Prostate gland (tissue), 2 donors: ENCODE results near the gene RIT2. TPM values are rescaled to one million over a fixed set of nuclear protein-coding genes. Genes with fewer than 3 reads are reported as not detected.

Experiments
- DNase-seq: peaks from one replicate; pipeline ENCODE4 v3.0.0-alpha.2; 2019; ENCODE audit warnings: low spot score
- H3K27ac ChIP-seq, 2 donors: fragments of 200-600 bp; sonication (generic); 2 replicates each; pipeline ENCODE4 v1.5.1; 2017 to 2019
- H3K27me3 ChIP-seq: fragments of 200-600 bp; sonication (generic); replicated peaks from 2 replicates; pipeline ENCODE4 v1.5.1; 2019; ENCODE audit not compliant: insufficient read depth
- H3K36me3 ChIP-seq, 2 donors: fragments of 200-600 bp; sonication (generic); 1 replicate in 1 of 2; 2 replicates in 1 of 2; pipeline versions ENCODE4 v1.5.1 to v1.8.1; 2017 to 2019
- H3K4me1 ChIP-seq: fragments of 200-600 bp; sonication (generic); replicated peaks from 2 replicates; pipeline ENCODE4 v1.5.1; 2019
- H3K4me3 ChIP-seq, 2 donors: fragments of 200-600 bp; sonication (generic); 2 replicates each; pipeline ENCODE4 v1.5.1; 2017 to 2019
- H3K9me3 ChIP-seq: fragments of 200-600 bp; sonication (generic); 2 replicates; pipeline ENCODE4 v1.5.1; 2017
- POLR2A ChIP-seq: fragments of 450-650 bp; IDR thresholded peaks from one replicate; pipeline ENCODE4 v1.6.1; 2016; ENCODE audit warnings: antibody characterized with exemption, mild to moderate bottlenecking
- POLR2AphosphoS5 ChIP-seq: sonication (generic); formaldehyde crosslinking; IDR thresholded peaks from one replicate; pipeline ENCODE4 v1.6.1; 2017; ENCODE audit warnings: antibody characterized with exemption
- WGBS: methylation state at CpG from one replicate; pipeline ENCODE4 v1.1.5; 2018; 5-methylcytosine and 5-hydroxymethylcytosine counted together
- intact Hi-C: fragments of 100-400 bp; cut with DNase I; formaldehyde crosslinking; loops from one replicate; pipeline ENCODE4 v1.14.2; 2022
- total RNA-seq, 2 donors: library from RNA; depleted of rRNA; stranded (reverse); fragments of >200 nt; gene quantifications; one replicate each; pipeline ENCODE4 v1.1.0, GENCODE V29; 2016
- TF ChIP-seq, protein P1 (sequence below), 4 experiments: fragments of 200-600 bp in 2 of 4; fragments of 450-650 bp in 2 of 4; sonication (generic) in 2 of 4; IDR thresholded peaks; 1 replicate in 3 of 4; 2 replicates in 1 of 4; pipeline ENCODE4 v1.5.1; 2016 to 2019; ENCODE audit warnings: antibody characterized with exemption in 4 of 4, mild to moderate bottlenecking in 2 of 4, moderate library complexity in 2 of 4

Gene RIT2
- total RNA-seq, 2 donors from 2014 or later: not detected

DNA sequence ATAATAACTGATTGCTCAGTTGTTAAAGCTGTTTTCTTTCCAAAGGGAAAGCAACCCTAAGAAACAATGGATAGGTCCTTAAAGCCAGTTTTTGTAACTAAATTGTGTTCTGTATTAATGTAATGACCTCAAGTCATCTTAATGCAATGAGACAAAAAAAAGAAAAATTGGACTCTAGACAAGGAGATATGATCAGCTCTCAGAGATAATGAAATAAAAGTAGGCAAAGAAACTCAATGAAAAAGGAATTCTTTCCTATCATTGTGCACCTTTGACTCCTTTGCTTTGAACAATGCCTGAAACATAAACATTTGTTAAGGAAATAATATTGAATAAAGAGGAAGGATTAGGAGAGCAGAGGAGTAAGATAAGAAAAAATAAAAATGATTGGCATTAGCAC is 86.1 kb downstream of the RIT2 start:
- intact Hi-C loops: no loop called here
- no peak for DNase-seq
- no peak overlapping the region for H3K27ac ChIP-seq
- H3K4me3 ChIP-seq: no peak overlapping the region
- H3K36me3 ChIP-seq: no peaks in the 10 kb centered on the region
- no peaks in the 10 kb centered on the region for H3K4me1 ChIP-seq
- no peak for TF ChIP-seq POLR2A
- TF ChIP-seq, protein P1, sequence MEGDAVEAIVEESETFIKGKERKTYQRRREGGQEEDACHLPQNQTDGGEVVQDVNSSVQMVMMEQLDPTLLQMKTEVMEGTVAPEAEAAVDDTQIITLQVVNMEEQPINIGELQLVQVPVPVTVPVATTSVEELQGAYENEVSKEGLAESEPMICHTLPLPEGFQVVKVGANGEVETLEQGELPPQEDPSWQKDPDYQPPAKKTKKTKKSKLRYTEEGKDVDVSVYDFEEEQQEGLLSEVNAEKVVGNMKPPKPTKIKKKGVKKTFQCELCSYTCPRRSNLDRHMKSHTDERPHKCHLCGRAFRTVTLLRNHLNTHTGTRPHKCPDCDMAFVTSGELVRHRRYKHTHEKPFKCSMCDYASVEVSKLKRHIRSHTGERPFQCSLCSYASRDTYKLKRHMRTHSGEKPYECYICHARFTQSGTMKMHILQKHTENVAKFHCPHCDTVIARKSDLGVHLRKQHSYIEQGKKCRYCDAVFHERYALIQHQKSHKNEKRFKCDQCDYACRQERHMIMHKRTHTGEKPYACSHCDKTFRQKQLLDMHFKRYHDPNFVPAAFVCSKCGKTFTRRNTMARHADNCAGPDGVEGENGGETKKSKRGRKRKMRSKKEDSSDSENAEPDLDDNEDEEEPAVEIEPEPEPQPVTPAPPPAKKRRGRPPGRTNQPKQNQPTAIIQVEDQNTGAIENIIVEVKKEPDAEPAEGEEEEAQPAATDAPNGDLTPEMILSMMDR (IDR thresholded peaks at IDR 0.05): no peak
- TF ChIP-seq POLR2AphosphoS5: no peak
- no peaks in the 10 kb centered on the region for H3K27me3 ChIP-seq
- no peaks in the 10 kb centered on the region for H3K9me3 ChIP-seq

DNA sequence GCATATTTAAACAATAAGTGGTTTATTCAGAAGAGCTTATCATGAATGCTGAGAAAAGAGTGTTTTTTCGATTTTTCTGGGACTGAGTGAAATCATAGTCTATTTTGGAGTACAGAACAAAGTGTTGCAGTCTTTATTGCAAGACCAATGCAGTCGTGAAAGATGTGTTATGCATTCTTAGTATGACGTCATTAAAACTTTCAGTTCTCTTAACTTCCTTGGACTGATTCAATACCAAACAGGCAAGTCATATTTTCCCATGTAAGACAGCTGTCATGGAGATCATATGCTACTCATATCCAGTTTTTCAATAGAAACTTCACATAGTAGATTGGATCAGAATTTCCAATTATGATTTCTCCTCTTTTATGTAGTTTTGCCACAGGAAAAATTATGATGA is 92.6 kb downstream of the RIT2 start:
- Histone ChIP-seq H3K4me1 (no peaks in the 10 kb centered on the region), H3K4me3 (no peak overlapping the region), H3K9me3 (no peaks in the 10 kb centered on the region), H3K27me3 (no peaks in the 10 kb centered on the region), H3K36me3 (no peaks in the 10 kb centered on the region), H3K27ac (no peak overlapping the region)
- TF ChIP-seq, protein P1 (IDR thresholded peaks at IDR 0.05): no peak
- TF ChIP-seq POLR2AphosphoS5 (no peak), POLR2A (no peak)
- 58% methylated on average over 3 of the region's 3 CpGs for WGBS
- DNase-seq: no peak
- intact Hi-C loops: no loop called here

DNA sequence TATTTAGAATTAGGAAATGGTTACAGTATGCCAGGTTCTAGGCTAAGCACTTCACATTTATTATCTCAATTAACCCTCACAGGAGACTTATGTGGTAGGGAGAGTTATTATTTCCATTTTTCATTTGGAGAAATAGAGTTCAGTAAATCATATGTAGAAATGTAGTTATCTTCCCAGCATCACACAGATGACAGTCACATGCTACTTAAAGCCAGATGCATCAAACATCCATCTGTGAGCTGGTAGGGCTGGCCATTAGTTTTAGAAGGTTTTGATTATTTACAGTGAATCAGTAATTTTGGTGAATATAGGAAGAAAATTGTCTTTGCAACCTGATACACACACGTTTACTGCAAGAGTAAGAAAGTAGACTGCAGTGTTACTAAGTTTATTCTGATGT is 97.9 kb downstream of the RIT2 start:
- H3K36me3 ChIP-seq: no peaks in the 10 kb centered on the region
- H3K9me3 ChIP-seq: no peaks in the 10 kb centered on the region
- no peaks in the 10 kb centered on the region for H3K27me3 ChIP-seq
- no peak for TF ChIP-seq POLR2A
- TF ChIP-seq, protein P1 (IDR thresholded peaks at IDR 0.05): no peak
- TF ChIP-seq POLR2AphosphoS5: no peak
- H3K27ac ChIP-seq: no peak overlapping the region
- H3K4me3 ChIP-seq: no peak overlapping the region
- DNase-seq: no peak
- H3K4me1 ChIP-seq: no peaks in the 10 kb centered on the region
- 46% methylated on average over 1 of the region's 1 CpG for WGBS
- intact Hi-C loops: no loop called here

DNA sequence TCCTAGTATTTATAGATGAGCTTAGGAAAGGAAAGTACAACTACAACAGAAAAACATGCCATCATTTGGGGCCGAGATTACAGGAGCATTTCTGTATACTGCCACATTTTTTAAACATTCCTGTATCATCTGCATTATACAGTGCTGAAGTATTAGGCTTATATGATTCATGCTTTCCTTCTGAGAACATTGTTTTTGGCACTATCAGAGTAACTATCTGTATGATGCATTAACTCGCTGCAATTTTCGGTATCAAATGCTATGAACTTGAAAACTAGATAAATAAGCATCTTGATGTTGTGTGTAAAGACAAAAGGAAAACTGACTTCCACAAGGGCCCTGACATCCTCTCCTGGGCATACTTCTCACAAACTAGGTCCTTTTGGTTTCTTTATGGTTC is 102.0 kb downstream of the RIT2 start:
- Histone ChIP-seq H3K9me3 (no peaks in the 10 kb centered on the region), H3K27ac (no peak overlapping the region), H3K4me3 (no peak overlapping the region), H3K36me3 (no peaks in the 10 kb centered on the region), H3K4me1 (no peaks in the 10 kb centered on the region), H3K27me3 (no peaks in the 10 kb centered on the region)
- WGBS: 81% methylated on average over 3 of the region's 3 CpGs
- DNase-seq: no peak
- TF ChIP-seq POLR2A: no peak
- no peak for TF ChIP-seq POLR2AphosphoS5
- TF ChIP-seq, protein P1 (IDR thresholded peaks at IDR 0.05): no peak
- intact Hi-C loops: no loop called here

DNA sequence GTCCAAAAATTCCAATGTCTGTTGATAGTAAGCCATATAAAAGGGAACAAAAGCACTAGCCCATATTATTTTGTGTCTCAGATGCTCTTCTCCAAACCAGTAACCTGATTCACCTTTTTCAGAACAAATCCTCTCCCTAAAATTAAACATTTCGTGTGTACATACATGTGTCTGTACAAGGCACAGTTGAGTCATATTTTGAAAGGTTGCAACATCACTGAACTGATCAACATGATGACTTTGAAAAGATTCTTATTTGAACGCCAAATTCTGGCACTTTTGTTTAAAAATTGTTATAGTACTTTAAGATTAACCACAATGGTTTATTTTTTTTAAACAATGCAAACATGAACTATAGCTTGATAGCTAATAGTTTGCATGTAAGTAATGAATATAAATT is 102.5 kb downstream of the RIT2 start:
- no peak for DNase-seq
- no peak for TF ChIP-seq POLR2A
- no peak for TF ChIP-seq POLR2AphosphoS5
- TF ChIP-seq, protein P1 (IDR thresholded peaks at IDR 0.05): no peak
- H3K36me3 ChIP-seq: no peaks in the 10 kb centered on the region
- no peak overlapping the region for H3K4me3 ChIP-seq
- H3K9me3 ChIP-seq: no peaks in the 10 kb centered on the region
- H3K27me3 ChIP-seq: no peaks in the 10 kb centered on the region
- 62% methylated on average over 2 of the region's 2 CpGs for WGBS
- H3K4me1 ChIP-seq: no peaks in the 10 kb centered on the region
- H3K27ac ChIP-seq: no peak overlapping the region
- intact Hi-C loops: no loop called here
